Inflammatory macrophage (primary cell): ENCODE measurements around the gene TRIM66.

Source experiments
- DNase-seq, 2 donors: peaks; one replicate each; pipeline ENCODE4 v3.0.0-alpha.2; 2020 to 2022
- total RNA-seq, 18 experiments: gene quantifications; one replicate each; lab custom pipeline; 2026; ENCODE audit warnings: mixed read lengths in 6 of 18, inconsistent platforms in 2 of 18; lab: John Stamatoyannopoulos, UW

TRIM66 gene, protein sequence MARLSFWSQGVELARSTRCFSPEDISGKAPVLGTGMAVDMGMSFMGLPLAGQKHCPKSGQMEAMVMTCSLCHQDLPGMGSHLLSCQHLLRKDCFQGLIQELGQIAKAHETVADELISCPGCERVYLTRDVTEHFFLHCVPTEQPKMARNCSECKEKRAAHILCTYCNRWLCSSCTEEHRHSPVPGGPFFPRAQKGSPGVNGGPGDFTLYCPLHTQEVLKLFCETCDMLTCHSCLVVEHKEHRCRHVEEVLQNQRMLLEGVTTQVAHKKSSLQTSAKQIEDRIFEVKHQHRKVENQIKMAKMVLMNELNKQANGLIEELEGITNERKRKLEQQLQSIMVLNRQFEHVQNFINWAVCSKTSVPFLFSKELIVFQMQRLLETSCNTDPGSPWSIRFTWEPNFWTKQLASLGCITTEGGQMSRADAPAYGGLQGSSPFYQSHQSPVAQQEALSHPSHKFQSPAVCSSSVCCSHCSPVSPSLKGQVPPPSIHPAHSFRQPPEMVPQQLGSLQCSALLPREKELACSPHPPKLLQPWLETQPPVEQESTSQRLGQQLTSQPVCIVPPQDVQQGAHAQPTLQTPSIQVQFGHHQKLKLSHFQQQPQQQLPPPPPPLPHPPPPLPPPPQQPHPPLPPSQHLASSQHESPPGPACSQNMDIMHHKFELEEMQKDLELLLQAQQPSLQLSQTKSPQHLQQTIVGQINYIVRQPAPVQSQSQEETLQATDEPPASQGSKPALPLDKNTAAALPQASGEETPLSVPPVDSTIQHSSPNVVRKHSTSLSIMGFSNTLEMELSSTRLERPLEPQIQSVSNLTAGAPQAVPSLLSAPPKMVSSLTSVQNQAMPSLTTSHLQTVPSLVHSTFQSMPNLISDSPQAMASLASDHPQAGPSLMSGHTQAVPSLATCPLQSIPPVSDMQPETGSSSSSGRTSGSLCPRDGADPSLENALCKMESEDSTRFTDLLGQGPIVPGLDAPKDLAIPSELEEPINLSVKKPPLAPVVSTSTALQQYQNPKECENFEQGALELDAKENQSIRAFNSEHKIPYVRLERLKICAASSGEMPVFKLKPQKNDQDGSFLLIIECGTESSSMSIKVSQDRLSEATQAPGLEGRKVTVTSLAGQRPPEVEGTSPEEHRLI (N-terminal part only)
- total RNA-seq = 3.0 to 26.2 (median 11.0) reads per million in 18 experiments

DNA sequence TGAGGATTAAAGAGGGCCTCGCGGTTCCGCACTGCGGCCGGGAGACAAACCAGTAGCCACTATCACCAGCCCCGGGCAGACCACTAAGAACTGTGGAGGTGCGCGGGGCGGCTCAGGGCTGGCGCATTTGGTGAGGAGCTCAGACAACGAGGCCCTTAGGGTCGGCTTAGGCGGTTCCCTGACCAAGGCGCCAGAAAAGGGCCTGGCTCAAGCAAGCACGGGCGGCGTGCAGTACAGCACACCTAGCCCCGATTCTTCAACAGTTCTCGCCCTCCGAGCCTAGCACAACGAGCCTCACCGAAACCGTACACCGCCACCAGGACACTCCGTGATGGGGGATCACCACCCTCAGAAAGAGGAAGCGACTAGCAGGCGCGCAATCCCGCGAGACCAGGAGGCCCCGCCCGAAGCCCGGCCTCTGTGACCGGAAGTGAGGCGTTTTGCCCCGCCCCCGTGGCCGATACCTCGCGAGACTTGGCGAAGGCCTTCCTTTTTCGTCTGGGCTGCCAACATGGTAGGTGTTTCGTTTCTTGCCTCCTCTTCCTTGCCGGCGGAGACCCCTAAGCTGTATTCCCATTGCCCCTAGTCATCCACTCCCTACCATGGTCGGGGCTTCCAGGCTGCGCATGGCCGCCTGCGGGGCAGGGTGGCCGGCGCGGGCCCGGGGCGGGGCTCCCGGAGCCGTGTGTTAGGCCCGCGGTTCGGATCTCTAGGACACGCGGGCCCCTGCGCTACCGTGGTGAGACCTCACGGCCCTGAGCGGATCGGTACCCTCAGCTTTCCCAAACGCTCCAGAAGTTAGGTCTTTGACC lies at the start of gene TRIM66, which contains the start of gene RPL27A:
TSS of gene TRIM66 (minus strand) at position 363 of the 812 bp plus-strand sequence. CDS start 10,391 bp downstream, outside the sequence.
TSS of gene RPL27A (plus strand) at position 490 of the 812 bp plus-strand sequence. CDS start at position 512, 22 bp downstream.
- peak; percentile 98 to 99 for DNase-seq

- DNase-seq = no peak
These were observed 49.3 kb upstream of the TRIM66 start for GRCh38 chr11:8731647-8732323.

- no peak for DNase-seq
These were observed 48.2 kb upstream of the TRIM66 start for GRCh38 chr11:8730697-8731020.

- no peak for DNase-seq
These were observed 47.6 kb upstream of the TRIM66 start for GRCh38 chr11:8729837-8730696.

DNA sequence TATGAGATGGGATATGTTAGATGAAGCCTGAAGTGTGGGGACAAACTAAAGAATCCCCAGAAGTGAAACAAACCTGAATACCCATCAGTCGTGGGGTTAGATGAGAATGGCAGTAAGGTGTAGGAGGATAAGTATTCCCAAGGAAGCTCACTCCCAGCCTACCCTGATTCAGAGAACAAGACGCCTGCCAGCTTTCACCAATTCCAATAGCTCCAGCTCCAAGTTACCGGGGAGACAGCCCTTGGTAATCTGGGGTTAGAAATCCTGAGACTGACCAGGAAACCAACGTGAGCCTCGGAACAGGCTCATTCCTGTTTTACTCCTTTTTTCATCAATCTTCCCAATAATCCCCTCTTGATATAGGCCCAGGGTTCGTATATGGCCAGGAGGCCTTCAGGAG lies 46.6 kb upstream of the TRIM66 start:
- no peak for DNase-seq

DNA sequence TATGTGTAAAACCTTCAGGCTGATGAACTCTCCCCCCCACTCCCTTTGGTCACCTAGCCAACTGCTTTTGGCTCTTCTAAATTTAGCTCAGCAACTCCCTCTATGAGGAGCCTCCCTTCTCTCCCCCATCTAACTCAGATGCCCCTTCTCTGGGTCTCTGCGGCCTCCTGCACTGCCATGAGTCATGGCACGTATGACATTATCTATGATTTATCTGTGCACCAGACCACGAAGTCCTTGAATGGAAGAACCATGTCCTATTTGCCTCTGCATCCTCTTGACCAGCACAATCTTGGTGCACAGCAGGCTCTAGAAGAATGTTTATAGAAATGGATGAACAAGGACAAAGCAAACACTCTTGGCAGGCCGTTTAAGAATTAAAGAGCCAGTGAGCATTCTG lies 46.1 kb upstream of the TRIM66 start:
- DNase-seq = no peak

- no peak for DNase-seq
These were observed 43.9 kb upstream of the TRIM66 start for GRCh38 chr11:8726395-8726794.

DNA sequence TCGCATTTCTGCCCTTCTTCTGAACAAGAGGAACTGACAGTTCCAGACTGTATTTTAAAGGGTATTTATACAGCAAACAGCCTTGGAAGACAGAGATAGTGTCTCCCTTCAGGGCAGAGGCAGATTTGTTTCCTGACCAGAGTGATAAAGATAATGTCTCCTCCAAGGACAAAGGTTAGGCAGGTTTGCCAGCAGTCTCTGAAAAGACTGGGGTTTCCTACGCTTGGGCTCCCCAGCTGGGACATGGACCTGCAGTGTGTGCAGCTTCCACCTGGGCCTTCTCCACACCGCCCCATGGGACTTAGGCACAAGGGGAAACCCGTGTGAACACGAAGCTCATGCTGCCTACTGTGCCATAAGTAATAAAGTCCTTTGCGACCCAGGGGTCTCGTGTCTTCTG lies 42.2 kb upstream of the TRIM66 start:
- DNase-seq = no peak

DNA sequence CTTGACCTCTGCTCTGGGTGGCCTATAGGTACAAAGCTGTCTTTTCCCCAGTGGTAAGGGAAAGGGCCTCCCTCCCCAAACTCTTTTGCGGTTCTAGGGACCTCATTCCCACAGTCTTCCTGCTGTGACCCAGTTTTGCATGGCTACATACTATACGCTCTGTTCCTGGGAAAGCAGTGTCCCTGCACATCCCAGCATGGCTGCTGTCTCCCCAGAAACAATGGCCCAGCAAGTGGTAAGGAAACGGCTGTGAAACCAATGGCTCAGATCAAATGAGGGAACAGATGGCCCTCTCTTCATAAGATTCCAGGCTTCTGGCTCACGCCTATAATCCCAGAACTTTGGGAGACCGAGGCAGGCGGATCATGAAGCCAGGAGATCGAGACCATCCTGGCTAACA lies 41.2 kb upstream of the TRIM66 start:
- DNase-seq = no peak

DNA sequence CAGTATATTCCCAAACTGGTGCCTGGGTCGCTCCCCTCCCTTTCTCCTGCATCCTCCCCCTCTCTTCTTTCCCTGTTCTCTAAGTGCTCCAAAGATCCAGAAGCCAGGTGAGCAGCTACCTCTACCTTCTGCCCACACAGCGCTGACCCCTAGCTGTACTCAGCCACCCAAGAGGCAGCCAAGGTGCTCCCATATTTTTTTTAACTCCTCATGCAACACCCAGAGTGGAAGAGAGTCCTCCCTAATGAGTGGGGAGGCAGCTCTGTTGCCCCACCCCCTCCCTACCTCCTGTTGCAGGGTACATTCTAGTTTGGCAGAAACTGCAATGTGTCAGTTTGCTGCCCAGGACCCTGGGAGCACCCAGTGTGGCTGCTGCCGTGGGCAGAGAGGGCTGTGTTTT lies 40.3 kb upstream of the TRIM66 start:
- DNase-seq = no peak

DNA sequence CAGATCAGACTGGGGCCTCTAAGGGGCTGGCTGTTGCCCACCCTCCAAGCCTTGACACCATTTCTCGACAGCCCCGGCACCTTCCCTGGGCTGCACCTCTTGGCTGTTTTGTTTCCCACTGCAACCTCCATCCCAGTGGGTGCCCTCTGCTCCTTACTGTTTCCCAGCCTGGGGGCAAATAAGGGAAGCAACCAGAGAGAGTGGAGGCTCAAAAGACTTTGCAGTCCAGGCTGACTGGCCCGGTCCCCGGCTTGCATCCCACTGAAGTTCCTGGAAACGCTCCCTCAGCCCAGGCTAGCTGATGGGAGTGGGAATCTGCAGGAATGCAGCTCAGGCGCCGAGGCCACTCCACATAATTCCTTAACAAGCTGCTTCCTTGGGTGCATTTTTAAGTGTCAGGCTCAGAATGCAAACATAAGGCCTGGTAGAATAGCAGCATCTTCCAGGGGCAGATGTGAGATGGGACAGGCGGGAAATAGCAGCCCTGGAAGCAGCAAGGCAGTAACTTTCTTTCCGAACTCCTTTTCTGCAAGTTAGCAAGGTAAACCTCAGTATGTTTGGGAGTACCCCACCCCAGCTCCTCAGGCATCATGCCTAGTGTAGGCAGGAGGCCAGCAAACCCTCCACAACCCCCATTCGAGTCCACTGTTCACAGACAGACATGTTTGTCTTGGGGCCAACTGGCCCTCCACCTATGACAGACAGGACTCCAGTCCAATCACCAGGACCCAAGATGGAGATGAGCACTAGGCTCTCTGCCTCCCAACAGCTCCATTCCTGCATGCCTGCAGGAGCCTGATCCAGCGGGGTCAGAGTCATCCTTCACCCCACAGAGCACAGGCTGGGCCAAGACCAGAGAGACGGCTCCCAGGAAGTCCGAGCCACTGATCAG lies 39.4 kb upstream of the TRIM66 start:
- no peak for DNase-seq

DNA sequence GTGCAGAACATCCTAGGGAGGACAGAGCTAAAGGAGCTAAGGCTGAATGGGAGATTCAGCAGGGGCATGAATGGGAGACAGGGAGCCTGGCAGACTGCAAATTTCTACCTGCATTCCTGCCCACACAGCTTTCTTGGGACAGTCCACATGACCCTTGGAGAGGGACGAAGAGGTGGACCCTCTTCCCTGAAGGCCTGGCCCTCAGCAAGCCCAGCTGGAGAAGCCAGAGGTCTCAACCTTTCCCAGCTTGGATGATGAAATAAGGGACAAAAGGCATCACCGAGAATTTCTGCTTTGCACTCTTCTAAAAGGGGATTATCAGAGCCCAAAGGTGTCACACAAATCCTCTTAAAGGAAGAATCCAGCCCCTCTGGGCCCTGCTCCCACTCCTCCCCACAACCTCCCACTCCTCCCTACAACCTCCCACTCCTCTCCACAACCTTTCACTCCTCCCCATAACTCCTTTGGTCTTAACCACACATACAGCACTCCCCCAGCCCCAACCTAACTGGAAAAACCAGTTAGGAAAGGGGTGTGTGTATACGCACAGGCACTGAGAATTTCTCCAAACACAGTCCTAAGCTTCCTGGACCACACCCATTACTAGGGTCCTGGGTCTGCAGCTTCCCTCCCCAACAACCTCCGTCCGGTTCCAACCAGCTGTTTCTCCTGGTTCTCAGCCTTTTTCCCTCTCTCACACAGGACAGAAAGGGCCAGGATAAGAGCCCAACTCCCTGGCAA lies 38.6 kb upstream of the TRIM66 start:
- DNase-seq = no peak

- DNase-seq = no peak
These were observed 37.9 kb upstream of the TRIM66 start for GRCh38 chr11:8720352-8720751.

DNA sequence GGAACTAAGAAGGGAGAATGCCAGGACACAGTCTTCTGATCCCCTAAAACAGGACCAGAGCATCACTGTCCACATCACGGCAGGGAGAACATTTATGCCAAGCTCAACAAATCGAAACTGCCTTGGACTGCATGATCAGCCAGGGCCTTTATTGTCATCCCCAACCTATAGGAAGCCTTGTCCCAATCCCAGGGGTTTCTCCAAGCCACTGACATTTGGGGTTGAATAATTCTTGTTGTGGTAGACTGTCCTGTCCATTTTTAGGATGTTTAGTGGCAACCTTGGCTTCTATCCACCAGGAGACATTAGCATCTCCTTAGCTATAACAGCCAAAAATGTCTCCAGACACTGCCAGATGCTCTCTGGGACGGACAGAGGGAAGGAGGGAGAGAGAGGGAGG lies 37.3 kb upstream of the TRIM66 start:
- no peak for DNase-seq

GRCh38 chr11:8719211-8719649 lies 36.8 kb upstream of the TRIM66 start:
- peak; percentile 24 to 42 for DNase-seq

DNA sequence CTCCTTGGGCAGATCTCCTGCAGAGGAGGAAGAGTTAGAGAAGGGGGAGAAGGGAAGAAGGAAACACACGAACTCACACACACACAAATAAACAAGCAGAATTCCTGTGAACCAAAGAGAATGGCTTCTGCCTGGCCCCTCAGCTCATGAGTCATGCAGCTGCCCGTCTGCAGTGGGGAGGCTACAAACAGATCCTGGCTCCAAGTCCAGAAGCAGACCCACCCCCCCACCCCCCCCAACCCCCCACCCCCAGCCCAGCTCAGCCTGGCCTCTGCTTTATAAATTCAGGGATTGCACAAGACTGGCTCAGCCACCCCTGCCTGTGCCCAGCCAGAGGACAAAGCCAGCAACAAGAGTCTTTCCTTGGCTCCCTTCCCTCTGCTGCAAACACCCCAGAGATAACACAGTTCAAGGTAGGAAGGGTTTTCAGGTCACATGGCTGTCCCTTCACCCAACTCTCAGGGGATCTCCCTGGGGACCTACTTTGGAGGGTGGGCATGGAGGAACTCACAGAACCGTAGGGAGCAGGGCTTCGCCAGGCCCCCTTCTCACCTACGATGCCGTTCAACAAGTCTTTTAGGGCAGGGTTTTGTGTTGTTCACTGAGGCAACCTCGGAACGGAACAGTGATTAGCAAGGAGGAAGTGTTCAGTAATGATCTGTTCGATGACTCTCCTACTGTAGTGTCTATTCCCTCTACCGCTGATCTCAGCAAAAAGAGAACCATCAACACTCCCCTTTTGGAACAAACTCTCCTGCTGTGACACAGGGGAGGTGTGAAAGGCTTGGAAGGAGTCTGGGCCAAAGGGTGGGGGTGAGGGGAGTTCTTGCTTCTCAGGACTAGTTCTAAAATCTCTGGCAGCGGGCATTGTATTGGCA lies 35.6 kb upstream of the TRIM66 start:
- peak; percentile 41 to 54 for DNase-seq

GRCh38 chr11:8717544-8717875 lies 35.0 kb upstream of the TRIM66 start:
- DNase-seq = peak; percentile 11 to 51

DNA sequence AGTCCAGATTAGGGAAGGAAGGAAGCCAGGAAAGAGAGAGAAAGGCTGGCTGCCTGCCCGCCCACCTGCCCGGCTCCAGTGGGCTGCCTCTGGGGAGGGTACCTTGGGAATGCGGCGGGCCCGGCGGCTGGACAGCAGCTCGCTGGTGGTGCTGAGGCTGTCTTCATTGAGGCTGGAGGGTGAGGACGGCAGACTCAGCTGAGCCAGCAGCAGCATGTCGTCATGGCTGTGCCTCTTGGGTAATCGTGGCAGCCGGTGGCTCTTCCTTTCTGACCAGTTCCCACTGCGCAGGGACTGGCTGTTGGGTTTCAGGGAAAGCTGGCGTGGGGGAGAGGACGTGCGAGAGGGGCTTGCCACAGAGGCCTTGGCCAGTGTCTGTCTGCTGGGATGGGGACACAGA lies 33.0 kb upstream of the TRIM66 start:
- DNase-seq = peak; percentile 74 to 78
